Measurements from ENCODE around the gene SPRYD4. TPM values are rescaled to one million over a fixed set of nuclear protein-coding genes. Genes with fewer than 3 reads are reported as not detected.

The SPRYD4 gene
- total and polyA plus RNA-seq, 10 of the 15 experiments (the other 5 are each of a cell fraction or from before 2014, with no cell fraction given): 4.1 to 6.0 (median 5.1) TPM

GRCh38 chr12:56431288-56431687 is 37.1 kb upstream of the SPRYD4 start:
- Histone ChIP-seq H3K27me3 (replicated peaks in 1 of 2; ENCODE audit: control insufficient read depth in 2 of 2, insufficient read depth in 2 of 2, low read length in 1 of 2) (no peaks in the 10 kb centered on the region), H3K4me3 (no peak overlapping the region), H2AFZ (ENCODE audit: control insufficient read depth, low read depth, low read length) (no peak overlapping the region), H3K9me3 (replicated peaks; ENCODE audit: control insufficient read depth, insufficient read depth, low read length) (no peaks in the 10 kb centered on the region), H3K36me3 (ENCODE audit: control insufficient read depth in 2 of 2, insufficient read depth in 2 of 2, low read length in 1 of 2) (peaks cover 17 to 19% of the 10 kb centered on the region in 2 experiments; a peak in 3 of 4 replicates), H3K4me2 (ENCODE audit: control insufficient read depth, insufficient read depth) (no peak overlapping the region), H3K4me1 (ENCODE audit: control insufficient read depth, insufficient read depth, low read length) (no peaks in the 10 kb centered on the region), H3K9ac (ENCODE audit: control insufficient read depth, insufficient read depth, low read length) (no peak overlapping the region), H3K79me2 (ENCODE audit: control insufficient read depth, insufficient read depth, low read length) (no peaks in the 10 kb centered on the region; the same call in 1 of the 2 replicates), H3K27ac (ENCODE audit: control insufficient read depth, insufficient read depth) (no peak overlapping the region), H4K20me1 (ENCODE audit: control insufficient read depth, insufficient read depth) (no peaks in the 10 kb centered on the region)
- DNase-seq (ENCODE audit: low read depth, low spot score): no peak
- 96% methylated on average over 10 of the region's 11 CpGs for WGBS (ENCODE audit: insufficient coverage, insufficient replicate concordance, low lambda C conversion rate, missing lambda C conversion rate)
- intact Hi-C loops (cut with micrococcal nuclease; ENCODE audit: unreplicated experiment): no loop called here
- FAIRE-seq: no peak
- no TSS peak for BruUV-seq (replicated peaks)
- ChIA-PET SMC1A (ENCODE audit: uncharacterized antibody, unreplicated experiment) (no interaction called here), POLR2A (no interaction called here), RAD21 (ENCODE audit: unreplicated experiment) (interaction anchor here (1.0 kb wide), 1 partner anchor 33 kb away, joined by 3 read pairs; no protein-coding TSS in a partner anchor), CTCF (interaction anchor here (0.7 kb wide), 1 partner anchor 353 kb away, joined by 3 read pairs; no protein-coding TSS in a partner anchor)
- in situ Hi-C loops (cut with MboI): no loop called here
- ATAC-seq: no peak
- TF ChIP-seq RAD21 (IDR thresholded peaks at IDR 0.05; ENCODE audit: insufficient read depth, low read depth, low read length) (no peak), STAT3 (IDR thresholded peaks at IDR 0.05; ENCODE audit: low read depth, low read length) (no peak), ZNF207 (IDR thresholded peaks at IDR 0.05; ENCODE audit: borderline replicate concordance) (no peak), E2F4 (IDR thresholded peaks at IDR 0.05; ENCODE audit: low read depth, low read length) (no peak), NKRF (conservative IDR thresholded peaks at IDR 0.05) (no peak), POU2F2 (IDR thresholded peaks at IDR 0.05; ENCODE audit: borderline replicate concordance, low read depth, low read length) (no peak), CREM (IDR thresholded peaks at IDR 0.05; ENCODE audit: low read depth) (no peak), MLLT1 (IDR thresholded peaks at IDR 0.05) (no peak), ATF7 (IDR thresholded peaks at IDR 0.05; ENCODE audit: low read depth) (no peak), ZBED1 (IDR thresholded peaks at IDR 0.05; ENCODE audit: borderline replicate concordance) (no peak), IRF4 (IDR thresholded peaks at IDR 0.05; ENCODE audit: low read depth, low read length) (no peak), TARDBP (IDR thresholded peaks at IDR 0.05; ENCODE audit: borderline replicate concordance) (no peak), KAT2A (conservative IDR thresholded peaks at IDR 0.05; ENCODE audit: control insufficient read depth, low read depth, low read length) (no peak), ZNF24 (IDR thresholded peaks at IDR 0.05) (no peak), MTA3 (IDR thresholded peaks at IDR 0.05; ENCODE audit: borderline replicate concordance, low read length) (no peak), REST (IDR thresholded peaks at IDR 0.05; ENCODE audit: low read depth, low read length) (no peak)
